ENCODE measurements around the gene PRM3.

Gene PRM3

GRCh38 chr16:11235703-11235991 lies 37.8 kb downstream of the PRM3 start:
- TF ChIP-seq TAF1 (IDR thresholded peaks at IDR 0.05; ENCODE audit: low read depth) (no peak), MAX (IDR thresholded peaks at IDR 0.05) (no peak), RAD21 (IDR thresholded peaks at IDR 0.05; ENCODE audit: low read depth) (no peak), EGR1 (IDR thresholded peaks at IDR 0.05) (no peak), CREB1 (IDR thresholded peaks at IDR 0.05; ENCODE audit: low read depth) (no peak), TCF12 (IDR thresholded peaks at IDR 0.05; ENCODE audit: low read depth) (no peak), CEBPB (IDR thresholded peaks at IDR 0.05) (no peak), YY1 (IDR thresholded peaks at IDR 0.05; ENCODE audit: low read depth) (no peak), FOXM1 (IDR thresholded peaks at IDR 0.05; ENCODE audit: borderline replicate concordance, low read depth) (no peak), ZBTB7A (IDR thresholded peaks at IDR 0.05; ENCODE audit: low read depth) (no peak), TEAD4 (IDR thresholded peaks at IDR 0.05) (no peak)
- TF ChIP-seq, protein P1, sequence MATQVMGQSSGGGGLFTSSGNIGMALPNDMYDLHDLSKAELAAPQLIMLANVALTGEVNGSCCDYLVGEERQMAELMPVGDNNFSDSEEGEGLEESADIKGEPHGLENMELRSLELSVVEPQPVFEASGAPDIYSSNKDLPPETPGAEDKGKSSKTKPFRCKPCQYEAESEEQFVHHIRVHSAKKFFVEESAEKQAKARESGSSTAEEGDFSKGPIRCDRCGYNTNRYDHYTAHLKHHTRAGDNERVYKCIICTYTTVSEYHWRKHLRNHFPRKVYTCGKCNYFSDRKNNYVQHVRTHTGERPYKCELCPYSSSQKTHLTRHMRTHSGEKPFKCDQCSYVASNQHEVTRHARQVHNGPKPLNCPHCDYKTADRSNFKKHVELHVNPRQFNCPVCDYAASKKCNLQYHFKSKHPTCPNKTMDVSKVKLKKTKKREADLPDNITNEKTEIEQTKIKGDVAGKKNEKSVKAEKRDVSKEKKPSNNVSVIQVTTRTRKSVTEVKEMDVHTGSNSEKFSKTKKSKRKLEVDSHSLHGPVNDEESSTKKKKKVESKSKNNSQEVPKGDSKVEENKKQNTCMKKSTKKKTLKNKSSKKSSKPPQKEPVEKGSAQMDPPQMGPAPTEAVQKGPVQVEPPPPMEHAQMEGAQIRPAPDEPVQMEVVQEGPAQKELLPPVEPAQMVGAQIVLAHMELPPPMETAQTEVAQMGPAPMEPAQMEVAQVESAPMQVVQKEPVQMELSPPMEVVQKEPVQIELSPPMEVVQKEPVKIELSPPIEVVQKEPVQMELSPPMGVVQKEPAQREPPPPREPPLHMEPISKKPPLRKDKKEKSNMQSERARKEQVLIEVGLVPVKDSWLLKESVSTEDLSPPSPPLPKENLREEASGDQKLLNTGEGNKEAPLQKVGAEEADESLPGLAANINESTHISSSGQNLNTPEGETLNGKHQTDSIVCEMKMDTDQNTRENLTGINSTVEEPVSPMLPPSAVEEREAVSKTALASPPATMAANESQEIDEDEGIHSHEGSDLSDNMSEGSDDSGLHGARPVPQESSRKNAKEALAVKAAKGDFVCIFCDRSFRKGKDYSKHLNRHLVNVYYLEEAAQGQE (IDR thresholded peaks at IDR 0.05; ENCODE audit: low read depth) = no peak
- TF ChIP-seq, protein P2, sequence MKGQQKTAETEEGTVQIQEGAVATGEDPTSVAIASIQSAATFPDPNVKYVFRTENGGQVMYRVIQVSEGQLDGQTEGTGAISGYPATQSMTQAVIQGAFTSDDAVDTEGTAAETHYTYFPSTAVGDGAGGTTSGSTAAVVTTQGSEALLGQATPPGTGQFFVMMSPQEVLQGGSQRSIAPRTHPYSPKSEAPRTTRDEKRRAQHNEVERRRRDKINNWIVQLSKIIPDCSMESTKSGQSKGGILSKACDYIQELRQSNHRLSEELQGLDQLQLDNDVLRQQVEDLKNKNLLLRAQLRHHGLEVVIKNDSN (IDR thresholded peaks at IDR 0.05) = no peak

DNA sequence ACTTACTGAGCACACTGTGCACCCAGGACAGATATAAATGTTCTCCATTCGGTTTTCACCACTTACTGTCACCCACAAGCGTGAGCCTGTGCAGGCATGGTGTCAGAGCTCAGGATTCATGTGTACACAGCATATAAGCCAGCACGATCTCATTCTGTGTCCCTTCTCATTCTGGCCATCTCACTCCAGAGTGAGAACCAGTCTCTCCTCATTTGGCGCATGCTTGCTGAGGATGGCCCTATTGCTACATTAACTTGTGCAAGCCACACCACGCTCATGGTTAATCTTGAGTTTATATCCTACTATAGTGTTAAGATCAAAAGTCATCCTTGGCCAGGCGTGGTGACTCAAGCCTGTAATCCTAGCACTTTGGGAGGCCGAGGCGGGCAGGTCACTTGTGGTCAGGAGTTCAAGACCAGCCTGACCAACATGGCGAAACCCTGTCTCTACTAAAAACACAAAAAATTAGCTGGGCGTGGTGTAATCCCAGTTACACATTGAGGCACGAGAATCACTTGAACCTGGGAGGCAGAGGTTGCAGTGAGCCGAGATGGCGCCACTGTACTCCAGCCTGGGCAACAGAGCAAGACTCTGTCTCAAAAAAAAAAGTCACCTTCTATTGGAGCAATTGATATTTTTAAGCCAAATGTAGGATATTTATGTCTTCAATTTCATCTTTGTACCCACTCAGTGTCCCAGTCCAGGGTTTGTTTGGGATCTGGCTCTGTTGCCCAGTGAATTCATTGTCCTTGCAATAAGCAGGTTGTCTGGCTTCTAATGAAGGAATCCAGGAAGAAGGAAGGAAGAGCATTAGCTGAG lies 38.3 kb downstream of the PRM3 start:
- no peak for TF ChIP-seq NFIC (IDR thresholded peaks at IDR 0.05)
- TF ChIP-seq RAD21 (IDR thresholded peaks at IDR 0.05; ENCODE audit: low read depth) = no peak
- TF ChIP-seq MAX (IDR thresholded peaks at IDR 0.05) = no peak
- no peak for TF ChIP-seq ZBTB7A (IDR thresholded peaks at IDR 0.05; ENCODE audit: low read depth)
- no peak for TF ChIP-seq TEAD4 (IDR thresholded peaks at IDR 0.05)
- no peak for TF ChIP-seq YY1 (IDR thresholded peaks at IDR 0.05; ENCODE audit: low read depth)
- no peak for TF ChIP-seq TAF1 (IDR thresholded peaks at IDR 0.05; ENCODE audit: low read depth)
- TF ChIP-seq TCF12 (IDR thresholded peaks at IDR 0.05; ENCODE audit: low read depth) = no peak
- no peak for TF ChIP-seq EGR1 (IDR thresholded peaks at IDR 0.05)
- TF ChIP-seq, protein P2 (IDR thresholded peaks at IDR 0.05) = no peak
- TF ChIP-seq CREB1 (IDR thresholded peaks at IDR 0.05; ENCODE audit: low read depth) = no peak
- no peak for TF ChIP-seq CEBPB (IDR thresholded peaks at IDR 0.05)
- TF ChIP-seq, protein P1 (IDR thresholded peaks at IDR 0.05; ENCODE audit: low read depth) = no peak
- no peak for TF ChIP-seq EP300 (IDR thresholded peaks at IDR 0.05; ENCODE audit: borderline replicate concordance)
- TF ChIP-seq FOXM1 (IDR thresholded peaks at IDR 0.05; ENCODE audit: borderline replicate concordance, low read depth) = no peak

- TF ChIP-seq YY1 (IDR thresholded peaks at IDR 0.05; ENCODE audit: low read depth) (no peak), EP300 (IDR thresholded peaks at IDR 0.05; ENCODE audit: borderline replicate concordance) (no peak), TCF12 (IDR thresholded peaks at IDR 0.05; ENCODE audit: low read depth) (no peak), MAX (IDR thresholded peaks at IDR 0.05) (no peak), ZBTB7A (IDR thresholded peaks at IDR 0.05; ENCODE audit: low read depth) (no peak), CREB1 (IDR thresholded peaks at IDR 0.05; ENCODE audit: low read depth) (no peak)
Observed at GRCh38 chr16:11233727-11234376, 39.6 kb downstream of the PRM3 start.

- no peak for TF ChIP-seq TAF1 (IDR thresholded peaks at IDR 0.05; ENCODE audit: low read depth)
- TF ChIP-seq TEAD4 (IDR thresholded peaks at IDR 0.05) = no peak
- TF ChIP-seq CREB1 (IDR thresholded peaks at IDR 0.05; ENCODE audit: low read depth) = no peak
- TF ChIP-seq, protein P2 (IDR thresholded peaks at IDR 0.05) = no peak
- TF ChIP-seq EGR1 (IDR thresholded peaks at IDR 0.05) = no peak
- no peak for TF ChIP-seq EP300 (IDR thresholded peaks at IDR 0.05; ENCODE audit: borderline replicate concordance)
- no peak for TF ChIP-seq NFIC (IDR thresholded peaks at IDR 0.05)
- TF ChIP-seq FOXM1 (IDR thresholded peaks at IDR 0.05; ENCODE audit: borderline replicate concordance, low read depth) = no peak
- no peak for TF ChIP-seq YY1 (IDR thresholded peaks at IDR 0.05; ENCODE audit: low read depth)
- TF ChIP-seq MAX (IDR thresholded peaks at IDR 0.05) = no peak
Observed at GRCh38 chr16:11232852-11233726, 40.3 kb downstream of the PRM3 start.

Data from Ishikawa (cell line).